ENCODE results near the gene ZDHHC19. TPM values are rescaled to one million over a fixed set of nuclear protein-coding genes. Genes with fewer than 3 reads are reported as not detected.
"Not testable (repeated sequence)": the region's sequence is repeated elsewhere in the genome, so short reads cannot be mapped to it uniquely, and the experiment has no call there.

The ZDHHC19 gene
- total RNA-seq, 1 donor from 2014 or later = not detected

DNA sequence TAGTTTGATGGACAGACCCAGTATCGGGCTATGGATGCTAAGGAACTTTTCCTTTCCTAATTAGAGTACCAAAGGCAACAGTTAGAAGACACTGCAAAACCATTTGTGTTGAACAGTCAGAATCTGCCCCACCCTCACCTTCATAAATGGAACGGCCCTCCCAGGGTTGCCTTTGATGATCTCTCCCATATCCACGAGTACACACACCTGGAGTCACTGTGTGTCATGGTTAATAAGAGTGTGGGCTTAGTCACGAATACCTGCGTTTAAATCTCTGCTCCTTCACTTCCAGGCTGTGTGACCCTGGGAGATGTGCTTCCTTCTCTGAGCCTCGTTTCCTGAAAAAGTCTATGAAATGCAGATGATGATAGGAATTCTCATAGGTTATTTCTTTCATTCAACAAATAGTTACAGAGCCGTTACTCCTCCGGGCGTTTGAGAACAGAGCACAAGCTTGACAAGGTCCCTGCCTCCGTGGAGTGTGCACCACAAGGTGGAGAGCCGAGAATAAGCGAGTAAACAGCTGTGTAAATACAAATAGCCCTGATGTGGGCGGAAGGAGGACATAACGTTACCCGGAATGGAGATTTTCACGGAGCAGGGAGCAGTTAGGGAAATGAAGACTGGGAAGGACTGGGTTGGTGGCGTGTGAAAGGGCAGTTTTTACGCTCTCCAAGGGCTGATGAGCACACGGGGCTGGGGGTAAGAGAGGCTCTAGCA lies 11.8 kb upstream of the ZDHHC19 start:
- DNase-seq = no peak

DNA sequence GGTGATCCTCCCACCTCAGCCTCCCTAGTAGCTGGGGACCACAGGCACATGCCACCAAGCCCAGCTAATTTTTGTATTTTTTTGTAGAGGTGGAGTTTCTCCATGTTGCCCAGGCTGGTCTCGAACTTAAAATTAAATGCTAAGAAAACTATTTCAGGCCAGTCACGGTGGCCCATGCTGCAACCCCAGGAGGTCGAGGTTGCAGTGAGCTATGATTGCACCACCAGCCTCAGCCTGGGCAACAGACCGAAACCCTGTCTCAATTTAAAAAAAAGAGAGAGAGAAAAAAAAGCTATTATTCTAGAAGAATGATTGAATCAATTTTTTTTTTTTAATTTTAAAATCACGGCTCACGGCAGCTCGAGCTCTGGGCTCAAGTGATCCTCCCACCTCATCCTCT lies 9.8 kb upstream of the ZDHHC19 start:
- DNase-seq = no peak

DNA sequence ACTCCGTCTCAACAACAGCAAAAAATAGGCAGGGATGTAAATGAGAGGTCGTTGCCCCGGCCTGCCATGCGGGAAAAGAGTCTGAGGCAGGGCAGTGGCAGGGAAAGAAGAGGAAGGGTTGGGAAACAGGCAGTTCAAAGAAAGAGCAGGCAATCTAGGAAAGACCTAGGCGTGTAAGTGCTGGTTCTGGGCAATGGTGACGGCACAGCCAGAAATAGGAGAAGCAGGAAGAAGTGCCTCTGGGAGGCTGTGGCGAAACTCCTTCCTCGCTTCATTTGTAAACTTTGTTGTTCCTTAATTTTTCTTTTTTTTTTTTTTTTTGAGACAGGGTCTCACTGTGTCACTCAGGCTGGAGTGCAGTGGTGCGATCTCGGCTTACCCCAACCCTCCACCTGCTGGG lies 9.4 kb upstream of the ZDHHC19 start:
- DNase-seq = no peak

DNA sequence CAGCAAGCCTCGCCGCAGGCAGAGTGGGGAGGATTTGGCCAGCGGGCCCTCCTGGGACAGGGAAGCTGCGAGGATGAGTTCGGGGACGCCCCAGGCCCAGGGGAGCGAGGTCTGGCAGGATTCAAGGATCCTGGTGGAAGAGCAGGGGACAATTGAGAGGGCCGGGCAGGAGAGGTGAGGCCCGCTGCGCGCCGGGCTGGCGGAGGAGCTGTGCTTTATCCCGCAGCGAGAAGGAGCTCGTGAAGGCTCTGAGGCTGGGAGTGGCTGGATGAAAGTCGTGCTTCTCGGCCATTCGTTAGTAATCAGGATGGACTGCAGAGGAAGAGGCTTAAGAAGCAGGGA lies 8.7 kb upstream of the ZDHHC19 start:
- DNase-seq = no peak

DNA sequence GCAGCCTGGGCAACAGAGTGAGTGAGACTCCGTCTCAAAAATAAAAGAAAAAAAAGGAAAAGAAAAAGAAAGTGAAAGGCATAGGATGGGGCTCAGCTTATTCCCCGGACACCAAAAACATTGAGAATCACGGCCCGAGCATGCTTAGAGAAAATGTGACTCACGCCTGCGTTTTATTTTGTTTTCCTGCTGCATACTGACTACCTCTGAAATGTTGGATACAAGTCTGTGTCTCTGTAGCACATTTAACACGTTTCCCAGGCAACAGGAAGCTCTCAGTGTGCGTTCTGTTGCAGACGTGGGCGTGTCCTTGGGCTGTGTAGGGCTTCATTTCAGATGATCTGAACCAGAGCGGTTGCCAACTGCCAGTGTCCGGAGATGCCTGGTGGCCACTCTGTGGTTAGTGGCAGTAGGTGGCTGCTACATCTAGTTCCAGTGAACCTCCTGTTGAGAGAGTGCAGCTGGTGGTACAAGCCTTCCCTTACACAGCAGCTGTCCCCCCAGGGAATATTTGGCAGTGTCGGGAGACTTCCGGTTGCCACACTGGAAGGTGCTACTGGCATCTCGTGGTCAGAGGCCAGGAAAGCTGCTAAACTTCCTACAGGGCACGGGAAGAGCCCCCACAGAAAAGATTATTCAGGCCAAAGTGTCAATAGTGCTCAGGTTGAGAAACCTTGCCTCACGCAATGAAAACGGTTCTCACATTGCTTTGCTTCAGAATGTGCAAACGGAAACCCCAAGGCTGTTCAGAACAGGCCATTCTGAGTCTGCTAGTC lies 8.2 kb upstream of the ZDHHC19 start:
- peak; percentile 92 for DNase-seq

DNA sequence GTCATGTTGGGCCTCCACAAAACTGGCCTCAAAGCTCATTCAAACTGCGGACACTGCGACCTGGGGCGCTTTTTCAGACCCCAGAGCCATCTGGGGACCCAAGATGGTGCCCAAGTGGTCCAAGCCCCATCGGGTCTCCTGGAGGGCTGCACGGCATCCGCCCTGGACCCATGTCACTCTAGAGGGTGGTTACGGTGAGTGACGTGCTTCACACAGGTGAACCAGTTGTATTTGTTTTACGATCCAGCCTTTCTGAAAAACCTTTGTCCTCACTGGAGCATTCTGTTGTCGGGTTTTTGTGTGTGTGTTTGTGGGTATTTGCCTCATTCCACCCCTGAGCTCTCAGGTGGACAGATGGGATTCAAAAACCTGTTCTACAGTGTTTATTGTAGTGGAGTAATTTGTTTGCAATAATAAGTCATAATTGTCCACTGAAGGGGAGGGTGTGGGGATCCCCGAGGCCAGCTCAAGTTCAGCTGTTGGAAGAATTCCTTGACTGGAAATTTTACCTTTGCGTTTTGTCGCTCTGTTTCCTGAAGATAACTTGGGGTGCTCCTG lies 7.0 kb upstream of the ZDHHC19 start:
- no peak for DNase-seq

DNA sequence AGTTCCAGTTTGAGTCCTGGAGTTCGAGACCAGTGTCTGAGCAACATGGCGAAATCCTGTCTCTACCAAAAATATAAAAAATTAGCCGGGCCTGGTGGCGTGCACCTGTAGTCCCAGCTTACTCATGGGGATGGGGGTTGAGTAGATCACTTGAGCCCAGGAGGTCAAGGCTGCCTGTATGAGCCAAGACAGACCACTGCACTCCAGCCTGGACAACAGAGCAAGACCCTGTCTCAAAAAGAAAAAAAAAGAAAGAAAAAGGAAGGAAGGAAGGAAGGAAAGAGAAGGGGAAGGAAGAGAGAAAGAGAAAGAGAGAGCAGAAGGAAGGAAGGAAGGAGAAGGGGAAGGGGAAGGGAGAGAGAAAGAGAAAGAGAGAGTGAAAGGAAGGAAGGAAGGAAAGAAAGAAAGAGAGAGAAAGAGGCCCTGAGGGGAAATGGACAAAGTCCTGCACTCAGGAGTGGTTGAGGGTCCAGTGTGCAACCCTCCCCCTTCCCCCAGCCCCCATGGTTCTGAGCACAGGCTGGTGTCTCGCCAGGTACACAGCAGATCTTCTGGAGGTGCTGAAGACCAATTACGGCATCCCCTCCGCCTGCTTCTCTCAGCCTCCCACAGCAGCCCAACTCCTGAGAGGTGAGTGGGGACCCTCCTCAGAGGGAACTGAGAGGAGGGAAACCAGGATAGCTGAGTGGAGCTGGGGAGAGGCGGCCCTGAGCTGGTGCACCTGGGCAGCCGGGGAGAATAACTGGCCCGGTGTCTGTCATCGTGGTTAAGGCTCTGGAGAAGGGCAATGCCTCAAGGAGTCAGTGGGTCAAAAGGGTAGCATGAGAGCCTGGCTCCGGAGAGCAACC lies 6.3 kb upstream of the ZDHHC19 start:
- DNase-seq = no peak

DNA sequence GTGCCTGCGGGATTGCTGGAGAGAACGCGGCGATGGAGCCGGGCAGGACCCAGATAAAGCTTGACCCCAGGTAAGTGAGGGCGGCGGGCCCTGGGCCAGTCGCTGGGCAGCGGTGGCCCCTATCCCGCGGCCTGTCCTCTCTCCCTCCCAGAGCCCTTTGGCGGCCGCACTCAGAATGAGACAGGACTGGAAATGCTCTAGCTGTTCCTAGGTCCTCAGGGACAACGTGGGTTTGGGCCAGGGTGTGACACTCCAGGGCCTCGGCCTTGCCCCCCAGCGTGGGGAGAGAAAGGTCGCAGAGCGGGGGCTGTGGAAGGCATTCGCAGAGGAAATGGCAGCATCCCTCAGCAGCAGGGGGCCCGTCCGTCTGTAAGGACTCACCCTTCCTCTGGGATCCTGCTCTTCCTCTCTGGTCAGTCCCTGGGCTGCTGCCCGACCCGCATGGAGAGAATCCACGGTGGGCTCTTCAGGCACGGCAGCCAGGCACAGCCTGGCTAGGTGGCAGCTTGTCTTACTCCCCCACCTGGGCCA lies 5.5 kb upstream of the ZDHHC19 start:
- no peak for DNase-seq

DNA sequence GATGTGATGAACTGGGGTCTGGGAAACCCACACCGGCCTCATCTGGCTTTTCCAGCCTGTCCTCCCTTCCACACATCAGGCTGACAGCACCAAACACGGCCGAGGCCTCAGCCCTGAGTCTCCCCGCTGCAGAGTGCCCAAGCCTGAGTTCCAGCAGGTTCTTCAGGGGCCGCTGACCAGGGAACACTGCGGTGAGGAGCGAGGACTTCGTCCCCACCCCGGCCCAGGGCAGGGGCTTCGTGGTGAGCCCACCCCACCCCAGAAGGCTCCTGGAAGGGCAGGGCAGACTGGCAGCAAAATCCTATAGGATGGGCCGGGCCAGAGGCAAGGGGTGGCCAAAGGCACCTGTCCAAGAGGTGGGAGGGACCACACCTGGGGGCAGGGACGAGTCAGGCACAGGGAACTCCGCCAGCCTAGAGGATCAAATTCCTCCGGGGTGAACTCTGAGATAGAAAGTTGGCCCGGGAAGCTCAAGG lies 4.9 kb upstream of the ZDHHC19 start, which contains the start of gene SLC51A:
Gene SLC51A, plus strand, starts transcription at position 446 of the 476 bp plus-strand sequence. CDS start 179 bp downstream, outside the sequence.
- no peak for DNase-seq

DNA sequence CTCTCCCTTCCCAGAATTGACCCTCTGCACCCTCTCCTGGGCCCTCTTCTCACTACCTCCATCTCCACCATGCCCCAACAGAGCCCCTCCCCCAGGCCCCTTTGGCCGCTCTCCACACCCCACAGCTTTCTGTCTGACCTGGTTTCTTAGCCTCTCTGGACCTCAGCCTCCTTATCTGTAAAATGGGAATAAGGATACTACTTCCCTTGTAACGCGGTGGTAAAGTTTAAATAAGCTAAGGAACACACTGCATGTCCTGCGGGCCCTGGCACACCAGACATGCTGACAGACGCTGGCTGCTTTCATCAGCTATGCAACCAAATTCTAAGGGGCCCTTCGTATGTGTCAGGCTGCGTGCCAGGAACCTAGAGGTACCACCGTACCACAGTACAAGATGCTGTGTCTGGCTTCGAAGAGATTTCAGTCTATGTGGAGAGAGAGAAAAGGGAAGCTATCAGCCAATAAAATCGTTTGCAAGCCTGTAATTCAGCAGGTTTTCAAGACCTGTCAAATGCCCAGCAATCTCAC lies 4.4 kb upstream of the ZDHHC19 start:
- DNase-seq = no peak

DNA sequence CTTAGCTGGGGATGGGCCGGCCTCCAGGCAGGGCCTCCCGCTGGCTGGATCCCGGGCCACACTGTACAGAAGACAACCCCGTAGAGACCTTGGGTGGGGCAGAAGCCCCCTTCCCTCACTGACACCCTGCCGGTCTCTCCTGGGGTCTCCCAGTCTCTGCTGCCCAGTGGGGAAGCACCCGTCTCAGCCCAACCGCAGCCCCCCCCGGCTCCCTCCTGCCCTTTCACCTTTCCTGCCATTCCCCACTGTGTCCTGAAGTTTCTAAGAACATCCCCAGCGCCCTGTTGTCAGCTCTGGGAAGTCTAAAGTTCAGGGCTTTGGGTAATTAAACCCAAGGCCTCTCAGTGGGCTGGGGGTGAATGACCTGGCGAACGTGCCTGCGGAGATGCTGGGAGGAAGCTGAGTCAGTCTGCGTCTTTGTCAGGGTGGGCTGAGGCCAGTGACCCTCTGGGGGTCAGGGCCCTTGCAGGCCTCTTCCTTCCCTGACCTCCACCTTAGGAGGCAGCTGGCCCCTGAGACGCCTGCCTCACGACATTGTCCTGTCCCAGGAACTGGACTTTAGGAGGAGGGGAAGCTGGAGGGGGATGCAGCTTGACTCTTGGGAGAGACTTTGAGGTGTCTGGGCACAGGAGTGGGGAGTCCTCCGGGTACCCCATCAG lies 3.7 kb upstream of the ZDHHC19 start:
- DNase-seq = no peak

DNA sequence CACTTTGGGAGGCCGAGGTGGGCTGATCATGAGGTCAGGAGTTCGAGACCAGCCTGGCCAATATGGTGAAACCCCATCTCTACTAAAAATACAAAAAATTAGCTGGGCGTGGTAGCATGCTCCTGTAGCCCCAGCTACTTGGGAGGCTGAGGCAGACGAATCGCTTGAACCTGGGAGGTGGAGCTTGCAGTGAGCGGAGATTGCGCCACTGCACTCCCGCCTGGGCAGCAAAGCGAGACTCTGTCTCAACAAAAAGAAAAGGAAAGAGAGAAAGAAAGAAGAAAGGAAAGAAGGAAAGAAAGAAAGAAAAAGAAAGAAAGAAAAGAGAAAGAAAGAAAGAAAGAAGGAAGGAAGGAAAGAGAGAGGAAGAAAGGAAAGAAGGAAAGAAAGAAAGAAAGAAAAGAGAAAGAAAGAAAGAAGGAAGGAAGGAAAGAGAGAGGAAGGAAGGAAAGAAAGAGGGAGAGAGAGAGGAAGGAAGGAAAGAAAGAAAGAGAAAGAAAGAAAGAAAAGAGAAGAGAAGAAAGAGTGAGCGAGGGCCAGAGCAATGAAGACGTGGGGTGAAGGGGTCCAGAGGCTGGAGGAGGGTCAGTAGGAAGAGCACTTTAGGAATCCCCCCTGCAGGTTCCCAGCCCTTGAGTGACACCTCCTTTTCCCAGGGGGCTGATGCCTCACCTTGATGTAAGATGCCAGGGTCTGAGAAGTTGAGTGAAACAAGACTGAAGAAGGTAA lies 1.1 kb downstream of the ZDHHC19 start:
- DNase-seq = not testable (repeated sequence)

DNA sequence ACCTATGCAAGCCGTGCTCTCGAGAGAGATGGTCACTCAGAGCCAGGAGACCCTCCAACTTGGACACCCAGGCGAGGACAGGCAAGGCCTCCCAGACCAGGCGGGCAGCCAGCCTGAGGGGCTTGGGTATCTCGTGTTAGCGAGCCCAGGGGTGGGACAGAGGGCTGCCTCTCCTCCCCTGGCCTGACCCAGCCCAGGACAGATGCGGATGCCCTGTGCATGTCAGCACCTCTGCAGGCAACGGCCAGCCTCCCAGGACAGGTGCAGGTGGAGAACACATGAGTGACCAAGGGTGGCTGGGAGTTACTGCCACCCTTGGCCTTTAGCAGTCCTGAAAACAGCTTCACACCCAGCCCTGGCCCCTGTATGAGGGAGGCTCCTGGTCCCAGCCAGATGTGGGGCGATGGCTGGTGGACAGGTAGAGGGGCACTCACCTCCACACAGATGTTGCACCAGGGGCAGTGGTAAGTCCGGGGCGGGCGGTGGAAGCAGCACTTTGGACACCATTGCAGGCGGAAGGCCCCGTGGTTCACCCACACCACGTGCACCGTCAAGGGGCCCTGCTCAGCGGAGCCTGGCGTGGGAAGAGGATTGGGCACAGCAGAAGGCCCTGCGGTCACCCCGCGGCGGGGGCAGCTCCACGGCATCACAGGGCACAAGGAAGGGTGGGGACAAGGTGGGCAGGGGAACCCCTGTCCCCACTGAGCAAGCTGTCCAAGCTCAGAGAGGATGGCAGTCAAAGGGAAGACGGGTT lies 2.1 kb downstream of the ZDHHC19 start:
- DNase-seq = no peak

DNA sequence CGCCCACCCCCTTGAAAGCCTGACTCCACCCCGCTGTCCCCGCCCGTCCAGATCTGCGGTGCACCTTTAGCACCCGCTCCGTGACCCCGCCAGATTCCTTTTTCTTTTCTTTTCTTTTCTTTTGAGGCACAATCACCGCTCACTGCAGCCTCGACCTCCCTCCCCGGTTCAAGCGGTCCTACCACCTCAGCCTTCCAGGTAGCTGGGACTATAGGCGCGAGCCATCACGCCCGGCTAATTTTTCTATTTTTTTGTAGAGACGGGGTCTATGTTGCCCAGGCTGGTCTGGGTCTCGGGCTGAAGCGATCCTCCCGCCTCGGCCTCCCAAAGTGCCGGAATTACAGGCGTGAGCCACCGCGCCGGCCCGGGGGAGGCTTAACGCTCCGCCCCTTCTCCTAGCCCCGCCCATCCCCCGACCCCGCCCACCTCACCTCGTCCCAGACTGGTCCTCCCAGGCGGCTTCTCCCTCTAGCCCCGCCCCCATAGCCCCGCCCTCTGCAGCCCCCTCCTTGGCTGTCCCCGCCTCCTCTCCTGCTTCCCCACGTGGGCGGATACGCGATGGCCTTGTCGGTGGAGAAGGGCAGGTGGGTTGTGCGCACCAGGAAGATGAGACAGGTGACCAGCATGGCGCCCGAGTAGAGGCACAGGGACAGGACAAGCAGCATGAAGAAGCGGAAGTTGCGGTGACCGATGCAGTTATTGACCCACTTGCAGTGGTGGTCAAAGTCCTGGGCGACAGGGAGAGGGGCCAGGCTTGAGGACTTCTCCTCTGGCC lies 3.2 kb downstream of the ZDHHC19 start:
- DNase-seq = peak; percentile 53

DNA sequence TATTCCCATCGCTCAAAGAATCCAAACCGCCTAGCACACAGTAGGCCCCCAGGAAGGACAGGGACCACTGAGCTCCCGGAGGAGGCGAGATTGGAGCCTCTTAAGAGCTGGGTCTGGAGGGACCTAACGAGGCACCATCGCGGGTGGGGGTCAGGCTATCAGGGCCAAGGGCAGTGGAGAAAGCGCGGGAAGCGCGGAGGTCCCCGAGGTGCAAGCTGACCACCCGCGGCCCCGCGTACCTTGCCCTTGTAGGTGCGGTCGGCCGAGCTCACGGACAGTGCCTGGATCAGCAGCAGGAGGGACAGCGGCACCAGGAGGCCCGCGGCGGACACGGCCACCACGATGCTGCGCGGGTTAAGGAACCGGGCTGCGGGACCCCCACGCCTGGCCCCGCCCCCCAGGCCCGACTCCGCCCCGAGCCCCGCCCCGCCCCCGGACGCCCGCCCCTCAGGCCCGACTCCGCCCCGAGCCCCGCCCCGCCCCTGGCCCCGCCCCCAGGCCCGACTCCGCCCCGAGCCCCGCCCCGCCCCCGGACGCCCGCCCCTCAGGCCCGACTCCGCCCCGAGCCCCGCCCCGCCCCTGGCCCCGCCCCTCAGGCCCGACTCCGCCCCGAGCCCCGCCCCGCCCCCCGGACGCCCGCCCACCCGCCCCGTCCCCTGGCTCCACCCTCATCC lies 3.9 kb downstream of the ZDHHC19 start:
- no peak for DNase-seq

DNA sequence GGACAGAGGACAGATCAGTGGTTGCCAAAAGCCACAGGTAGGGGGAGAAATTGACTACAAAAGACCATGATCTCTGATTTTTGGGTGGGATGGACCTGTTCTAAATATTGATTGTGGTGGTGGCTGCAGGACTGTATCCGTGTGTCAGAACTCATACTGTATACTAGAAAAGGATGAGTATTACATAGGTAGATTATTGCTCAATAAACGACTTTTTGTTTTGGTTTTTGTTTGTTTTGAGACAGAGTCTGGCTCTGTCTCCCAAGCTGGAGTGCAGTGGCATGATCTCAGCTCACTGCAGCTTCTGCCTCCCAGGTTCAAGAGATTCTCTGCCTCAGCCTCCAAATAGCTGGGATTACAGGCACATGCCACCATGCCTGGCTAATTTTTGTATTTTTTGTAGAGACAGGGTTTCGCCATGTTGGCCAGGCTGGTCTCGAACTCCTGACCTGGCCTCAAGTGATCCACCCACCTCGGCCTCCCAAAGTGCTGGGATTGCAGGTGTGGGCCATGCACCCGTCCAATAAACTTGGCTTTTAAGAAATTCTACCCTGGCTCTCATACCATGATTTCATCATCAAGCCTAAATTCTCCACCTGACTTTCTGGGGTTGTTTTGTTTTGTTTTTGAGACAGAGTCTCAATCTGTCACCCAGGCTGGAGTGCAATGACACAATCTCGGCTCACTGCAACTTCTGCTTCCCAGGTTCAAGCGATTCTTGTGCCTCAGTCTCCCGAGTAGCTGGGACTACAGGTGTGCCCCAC lies 5.6 kb downstream of the ZDHHC19 start:
- not testable (repeated sequence) for DNase-seq

DNA sequence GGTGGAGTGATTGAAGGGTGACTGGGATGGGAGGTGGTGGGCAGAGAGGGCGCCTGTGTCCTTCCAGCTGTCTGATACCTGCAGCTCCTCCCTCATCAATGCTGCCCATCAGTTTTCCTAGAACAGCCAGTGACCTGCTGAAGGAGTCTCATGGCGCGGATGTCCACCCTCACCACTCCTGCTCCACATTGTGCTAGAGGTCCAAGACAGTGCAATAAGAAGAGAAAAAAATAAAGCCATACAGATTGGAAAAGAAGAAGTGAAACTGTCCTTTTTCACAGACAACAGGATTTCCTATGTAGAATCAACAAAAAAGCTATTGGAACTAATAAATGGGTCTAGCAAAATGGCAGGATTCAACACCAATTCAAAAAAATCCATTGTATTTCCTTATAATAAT lies 7.4 kb downstream of the ZDHHC19 start:
- no peak for DNase-seq

DNA sequence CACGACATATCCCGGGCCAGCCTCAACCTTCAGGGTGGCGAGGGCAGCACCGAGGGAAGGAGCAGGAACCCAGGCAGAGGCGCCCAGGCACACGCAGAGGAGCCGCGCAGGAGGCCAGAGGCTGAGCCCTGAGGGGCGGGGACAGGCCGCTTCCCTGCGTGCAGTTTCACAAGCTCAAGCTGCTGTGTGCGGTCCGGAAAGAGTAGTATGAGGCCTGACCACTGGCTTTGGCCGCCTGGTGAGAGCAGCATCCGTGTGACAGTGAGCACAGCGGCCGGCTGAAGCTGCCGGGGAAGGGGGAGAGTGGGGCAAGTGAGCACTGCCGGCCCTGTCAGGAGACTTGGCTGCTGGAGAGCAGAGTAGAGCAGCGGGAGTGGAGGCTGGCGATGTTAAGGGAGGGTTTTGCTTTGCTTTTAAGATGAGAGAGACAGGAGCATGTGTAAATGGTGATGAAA lies 8.7 kb downstream of the ZDHHC19 start:
- DNase-seq = peak; percentile 37
